ENCODE measurements around the gene NGLY1. TPM values are rescaled to one million over a fixed set of nuclear protein-coding genes. Genes with fewer than 3 reads are reported as not detected.

Gene NGLY1
- total RNA-seq = 33.7 TPM in 2 replicates

GRCh38 chr3:25782938-25783660 lies at the start of gene NGLY1:
Gene NGLY1 (minus strand): TSS chr3:25783443. CDS start chr3:25783390, 53 bp downstream.

GRCh38 chr3:25789596-25790556 lies 6.6 kb upstream of the NGLY1 start, which contains the start of gene OXSM:
Gene OXSM (plus strand): TSS chr3:25790090. CDS start chr3:25791021, 931 bp downstream.

Small RNA genes within 50 kb of the gene (small RNA-seq; reads per million reads assigned to genes)
- not detected for gene CRIP1P2

Other genes starting within 250 kb of the NGLY1 start
- 110 and 120 TPM in 2 replicates for gene TOP2B, start 118.5 kb downstream of the NGLY1 start, total RNA-seq
- gene OXSM, start 6.6 kb upstream of the NGLY1 start, total RNA-seq = 11.6 and 12.0 TPM in 2 replicates